Natural killer cell (primary cell): ENCODE measurements around the gene CEP57L1. TPM values are rescaled to one million over a fixed set of nuclear protein-coding genes. Genes with fewer than 3 reads are reported as not detected.

Source experiments
- ATAC-seq, 3 donors: fragments of 150-1000 bp in 2 of 3; fragments of 200-7000 bp in 1 of 3; cut with Tn5 transposase; 1 replicate in 1 of 3; 2 replicates in 2 of 3; pipeline ENCODE4 v1.10.0; 2021; ENCODE audit warnings: mild to moderate bottlenecking in 2 of 3, moderate library complexity in 2 of 3
- DNase-seq, 2 donors: peaks; one replicate each; pipeline versions ENCODE4 v3.0.0 to v3.0.0-alpha.2; 2013 to 2021; ENCODE audit warnings: mixed read lengths in 1 of 2
- H3K27ac ChIP-seq: one replicate; pipeline ENCODE4 v1.5.1; 2013; ENCODE audit warnings: mild to moderate bottlenecking, low read length
- H3K27me3 ChIP-seq: one replicate; pipeline ENCODE4 v1.6.1; 2013; ENCODE audit warnings: low read length; ENCODE audit not compliant: control insufficient read depth, insufficient read depth
- H3K36me3 ChIP-seq: one replicate; pipeline ENCODE4 v1.6.1; 2013; ENCODE audit warnings: low read length; ENCODE audit not compliant: control insufficient read depth, insufficient read depth
- H3K4me1 ChIP-seq: one replicate; pipeline ENCODE4 v1.6.1; 2013; ENCODE audit warnings: low read length; ENCODE audit not compliant: control insufficient read depth, insufficient read depth
- H3K4me3 ChIP-seq: one replicate; pipeline ENCODE4 v1.5.1; 2013; ENCODE audit warnings: low read length
- H3K9me3 ChIP-seq: one replicate; pipeline ENCODE4 v1.6.1; 2013; ENCODE audit warnings: low read length; ENCODE audit not compliant: control insufficient read depth, insufficient read depth
- H3K27ac Mint-ChIP-seq, 2 donors: one replicate each; pipeline ENCODE4 v1.8.0; 2022; ENCODE audit warnings: mild to moderate bottlenecking in 2 of 2, mixed read lengths in 2 of 2, moderate library complexity in 1 of 2
- H3K27me3 Mint-ChIP-seq, 2 donors: one replicate each; pipeline ENCODE4 v1.8.0; 2022; ENCODE audit warnings: low read depth in 2 of 2, mixed read lengths in 2 of 2
- H3K36me3 Mint-ChIP-seq: one replicate; pipeline ENCODE4 v1.8.0; 2022; ENCODE audit warnings: mixed read lengths
- H3K4me1 Mint-ChIP-seq, 2 donors: one replicate each; pipeline ENCODE4 v1.8.0; 2022; ENCODE audit warnings: mixed read lengths in 2 of 2
- H3K4me3 Mint-ChIP-seq: one replicate; pipeline ENCODE4 v1.8.0; 2022; ENCODE audit warnings: mild to moderate bottlenecking, moderate library complexity, mixed read lengths
- H3K9me3 Mint-ChIP-seq, 2 donors: one replicate each; pipeline ENCODE4 v1.8.0; 2022; ENCODE audit warnings: mixed read lengths in 2 of 2
- WGBS: methylation state at CpG from one replicate; pipeline ENCODE4 v1.1.7; 2013; ENCODE audit warnings: missing lambda C conversion rate; ENCODE audit not compliant: insufficient coverage; 5-methylcytosine and 5-hydroxymethylcytosine counted together
- intact Hi-C: fragments of 100-400 bp; cut with micrococcal nuclease; formaldehyde crosslinking; loops from one replicate; pipeline ENCODE4 v1.14.2; 2022
- total RNA-seq, 4 donors: library from RNA; stranded (reverse); fragments of 120-200 nt in 1 of 4; gene quantifications; one replicate each; pipeline versions ENCODE4 v1.2.3 to v1.2.4, GENCODE V29; 2013 to 2022
- TF ChIP-seq, protein P1 (sequence below): fragments of 200-600 bp; IDR thresholded peaks from one replicate; pipeline ENCODE4 v1.8.0; 2022; ENCODE audit warnings: antibody characterized with exemption

Gene CEP57L1
- total RNA-seq, 3 donors from 2014 or later (not counting 1 experiment from before 2014, with no cell fraction given), result 8.9 to 12.5 (median 9.2) TPM

DNA sequence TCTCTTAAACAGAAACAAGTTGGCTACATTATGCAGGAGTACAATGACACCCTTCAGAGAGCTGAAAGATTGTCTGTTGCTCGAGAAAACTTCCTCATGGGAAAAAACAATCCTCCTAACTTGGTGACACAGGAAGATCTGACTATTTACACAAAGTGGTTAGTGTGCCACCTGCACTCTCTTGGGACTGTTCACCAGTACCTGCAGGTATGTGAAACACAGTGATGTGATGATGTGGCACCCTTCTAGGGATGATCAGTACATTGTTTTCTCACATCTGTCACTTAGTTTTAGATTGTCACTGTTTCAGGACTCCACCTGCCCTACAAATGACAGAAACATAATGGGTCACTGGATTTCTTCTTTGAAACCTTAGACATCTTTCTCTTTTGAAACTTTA, 101.8 kb downstream of the CEP57L1 start:
- no peak overlapping the region for H3K27ac Mint-ChIP-seq
- intact Hi-C loops, result no loop called here
- H3K4me1 ChIP-seq, result no peaks in the 10 kb centered on the region
- H3K27ac ChIP-seq, result no peak overlapping the region
- no peaks in the 10 kb centered on the region for H3K27me3 ChIP-seq
- TF ChIP-seq, protein P1, sequence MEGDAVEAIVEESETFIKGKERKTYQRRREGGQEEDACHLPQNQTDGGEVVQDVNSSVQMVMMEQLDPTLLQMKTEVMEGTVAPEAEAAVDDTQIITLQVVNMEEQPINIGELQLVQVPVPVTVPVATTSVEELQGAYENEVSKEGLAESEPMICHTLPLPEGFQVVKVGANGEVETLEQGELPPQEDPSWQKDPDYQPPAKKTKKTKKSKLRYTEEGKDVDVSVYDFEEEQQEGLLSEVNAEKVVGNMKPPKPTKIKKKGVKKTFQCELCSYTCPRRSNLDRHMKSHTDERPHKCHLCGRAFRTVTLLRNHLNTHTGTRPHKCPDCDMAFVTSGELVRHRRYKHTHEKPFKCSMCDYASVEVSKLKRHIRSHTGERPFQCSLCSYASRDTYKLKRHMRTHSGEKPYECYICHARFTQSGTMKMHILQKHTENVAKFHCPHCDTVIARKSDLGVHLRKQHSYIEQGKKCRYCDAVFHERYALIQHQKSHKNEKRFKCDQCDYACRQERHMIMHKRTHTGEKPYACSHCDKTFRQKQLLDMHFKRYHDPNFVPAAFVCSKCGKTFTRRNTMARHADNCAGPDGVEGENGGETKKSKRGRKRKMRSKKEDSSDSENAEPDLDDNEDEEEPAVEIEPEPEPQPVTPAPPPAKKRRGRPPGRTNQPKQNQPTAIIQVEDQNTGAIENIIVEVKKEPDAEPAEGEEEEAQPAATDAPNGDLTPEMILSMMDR, result no peak
- H3K9me3 ChIP-seq, result no peaks in the 10 kb centered on the region
- no peak overlapping the region for H3K4me3 Mint-ChIP-seq
- 33% methylated on average over 1 of the region's 1 CpG for WGBS
- no peaks in the 10 kb centered on the region for H3K36me3 ChIP-seq
- H3K27me3 Mint-ChIP-seq, result no peaks in the 10 kb centered on the region
- H3K9me3 Mint-ChIP-seq, result no peaks in the 10 kb centered on the region
- H3K36me3 Mint-ChIP-seq, result no peaks in the 10 kb centered on the region
- no peak for ATAC-seq
- H3K4me3 ChIP-seq, result no peak overlapping the region
- H3K4me1 Mint-ChIP-seq, result peaks cover 0 to 4% of the 10 kb centered on the region in 2 donors
- no peak for DNase-seq

DNA sequence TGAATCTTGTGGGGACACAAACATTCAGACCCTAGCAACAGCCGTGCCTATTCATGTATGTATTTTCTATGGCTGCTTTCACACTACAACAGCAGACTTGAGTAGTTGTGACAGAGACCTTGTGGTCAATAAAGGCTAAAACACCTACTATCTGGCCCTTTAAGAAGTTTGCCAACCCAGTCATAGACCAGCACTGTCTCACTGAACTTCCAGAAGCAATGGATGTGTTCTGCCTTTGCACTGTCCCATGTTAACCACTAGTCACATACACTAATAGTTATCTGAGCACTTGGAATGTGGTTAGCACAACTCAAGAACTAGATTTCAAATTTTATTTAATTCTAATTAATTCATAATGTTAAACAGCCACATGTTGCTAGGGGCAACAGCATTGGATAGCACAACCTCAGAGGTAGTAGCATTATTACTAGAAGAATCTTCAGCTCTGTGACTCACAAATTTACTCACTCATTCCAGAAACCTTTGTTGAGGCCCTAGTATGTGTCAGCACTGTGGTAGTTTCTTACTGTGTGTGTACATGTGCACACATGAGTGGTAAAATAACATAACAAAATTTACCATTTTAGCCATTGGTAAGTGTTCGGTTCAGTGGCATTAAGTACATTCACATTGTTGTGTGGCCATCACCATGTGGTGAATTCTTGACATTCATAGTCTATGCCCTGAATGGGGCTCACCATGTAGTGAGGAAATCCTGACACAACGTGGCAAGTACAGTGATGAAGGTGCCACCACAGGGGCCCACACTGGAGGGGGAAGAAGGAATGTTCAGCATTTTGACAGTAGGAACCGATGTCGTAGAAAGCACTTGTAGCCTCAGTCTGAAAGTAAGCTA, 107.3 kb downstream of the CEP57L1 start:
- H3K27ac ChIP-seq, result no peak overlapping the region
- H3K9me3 ChIP-seq, result no peaks in the 10 kb centered on the region
- H3K9me3 Mint-ChIP-seq, result no peaks in the 10 kb centered on the region
- H3K27me3 ChIP-seq, result no peaks in the 10 kb centered on the region
- H3K36me3 ChIP-seq, result no peaks in the 10 kb centered on the region
- ATAC-seq (no peak), DNase-seq (no peak)
- no peak overlapping the region for H3K4me3 Mint-ChIP-seq
- no peak overlapping the region for H3K27ac Mint-ChIP-seq
- no peaks in the 10 kb centered on the region for H3K4me1 ChIP-seq
- TF ChIP-seq, protein P1, result no peak
- H3K4me3 ChIP-seq, result no peak overlapping the region
- intact Hi-C loops, result no loop called here
- peaks cover 0 to 4% of the 10 kb centered on the region in 2 donors for H3K4me1 Mint-ChIP-seq
- H3K27me3 Mint-ChIP-seq, result no peaks in the 10 kb centered on the region
- H3K36me3 Mint-ChIP-seq, result no peaks in the 10 kb centered on the region
- 83% methylated on average over 5 of the region's 5 CpGs for WGBS

DNA sequence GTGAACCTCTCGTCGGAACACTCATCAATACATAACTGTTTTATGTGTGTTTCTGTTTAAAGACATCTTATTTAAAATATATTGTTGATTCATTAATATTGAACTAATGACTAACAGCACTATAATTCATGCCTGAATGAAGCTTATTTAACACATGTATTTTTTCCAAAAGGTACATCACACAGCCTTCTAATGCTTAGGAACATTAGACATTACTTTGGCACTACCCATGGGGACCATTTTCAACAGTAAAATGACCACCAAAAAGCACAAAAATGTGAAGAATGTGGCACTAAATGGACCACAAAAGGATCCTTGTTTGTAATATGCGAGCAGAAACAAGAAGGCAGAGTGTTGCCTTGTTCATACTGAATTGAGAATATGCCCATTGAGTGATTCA, 109.2 kb downstream of the CEP57L1 start:
- H3K36me3 Mint-ChIP-seq, result no peaks in the 10 kb centered on the region
- no peak overlapping the region for H3K27ac Mint-ChIP-seq
- no peaks in the 10 kb centered on the region for H3K27me3 Mint-ChIP-seq
- no peak overlapping the region for H3K4me3 Mint-ChIP-seq
- no peaks in the 10 kb centered on the region for H3K9me3 Mint-ChIP-seq
- Histone ChIP-seq H3K27me3 (no peaks in the 10 kb centered on the region), H3K4me3 (no peak overlapping the region), H3K36me3 (no peaks in the 10 kb centered on the region), H3K27ac (no peak overlapping the region), H3K4me1 (no peaks in the 10 kb centered on the region), H3K9me3 (no peaks in the 10 kb centered on the region)
- 91% methylated on average over 1 of the region's 3 CpGs for whole genome bisulfite sequencing
- TF ChIP-seq, protein P1, result no peak
- no peak for DNase-seq
- no peaks in the 10 kb centered on the region for H3K4me1 Mint-ChIP-seq
- intact Hi-C loops, result no loop called here
- ATAC-seq, result no peak
